Stimulated activated naive B cell treated with anti-CD40 and anti-IgM and Interleukin-4, amounts not matched to agents 10 μg/mL and 1 μg/mL and 100 μg/mL, for 72 hours (primary cell): ENCODE results near the gene RECQL5.
"Not testable (repeated sequence)": the region's sequence is repeated elsewhere in the genome, so short reads cannot be mapped to it uniquely, and the experiment has no call there.

Source experiments
- ATAC-seq, 2 donors: fragments of 150-1000 bp; cut with Tn5 transposase; replicated peaks; 2 replicates each; pipeline ENCODE4 v1.10.0; 2021; ENCODE audit warnings: moderate library complexity in 1 of 2
- DNase-seq: peaks from one replicate; pipeline ENCODE4 v3.0.0; 2021
- H3K27ac Mint-ChIP-seq: one replicate; pipeline ENCODE4 v1.8.0; 2022; ENCODE audit warnings: mild to moderate bottlenecking, mixed read lengths
- H3K27me3 Mint-ChIP-seq, 2 donors: one replicate each; pipeline ENCODE4 v1.8.0; 2022; ENCODE audit warnings: mixed read lengths in 2 of 2
- H3K36me3 Mint-ChIP-seq, 2 donors: one replicate each; pipeline ENCODE4 v1.8.0; 2022; ENCODE audit warnings: mixed read lengths in 2 of 2, mild to moderate bottlenecking in 1 of 2
- H3K4me1 Mint-ChIP-seq, 2 donors: one replicate each; pipeline ENCODE4 v1.8.0; 2022; ENCODE audit warnings: mixed read lengths in 2 of 2, mild to moderate bottlenecking in 1 of 2
- H3K4me3 Mint-ChIP-seq, 2 donors: one replicate each; pipeline ENCODE4 v1.8.0; 2022; ENCODE audit warnings: mild to moderate bottlenecking in 2 of 2, mixed read lengths in 2 of 2, moderate library complexity in 1 of 2
- H3K9me3 Mint-ChIP-seq, 2 donors: one replicate each; pipeline ENCODE4 v1.8.0; 2022; ENCODE audit warnings: mixed read lengths in 2 of 2, mild to moderate bottlenecking in 1 of 2

Gene RECQL5

GRCh38 chr17:75601057-75601987 lies 65.6 kb downstream of the RECQL5 start:
- H3K4me3 Mint-ChIP-seq: no peak overlapping the region
- no peaks in the 10 kb centered on the region for H3K9me3 Mint-ChIP-seq
- H3K27me3 Mint-ChIP-seq: no peaks in the 10 kb centered on the region
- peak; percentile 78 to 83 for ATAC-seq
- H3K27ac Mint-ChIP-seq: peak overlapping the region; percentile 42
- peaks cover 0 to 6% of the 10 kb centered on the region in 2 donors for H3K4me1 Mint-ChIP-seq
- DNase-seq: no peak
- peaks cover 0 to 8% of the 10 kb centered on the region in 2 donors for H3K36me3 Mint-ChIP-seq

- DNase-seq: no peak
- peaks cover 0 to 4% of the 10 kb centered on the region in 2 donors for H3K36me3 Mint-ChIP-seq
- H3K27ac Mint-ChIP-seq: no peak overlapping the region
- no peak overlapping the region for H3K4me3 Mint-ChIP-seq
- peaks cover under 1 to 4% of the 10 kb centered on the region in 2 donors for H3K4me1 Mint-ChIP-seq
- H3K27me3 Mint-ChIP-seq: no peaks in the 10 kb centered on the region
- ATAC-seq: no peak
- H3K9me3 Mint-ChIP-seq: no peaks in the 10 kb centered on the region
These were observed 70.5 kb downstream of the RECQL5 start for GRCh38 chr17:75596320-75597087.

GRCh38 chr17:75595920-75596313 lies 71.0 kb downstream of the RECQL5 start:
- peaks cover 6% of the 10 kb centered on the region in 2 donors for H3K4me1 Mint-ChIP-seq
- H3K4me3 Mint-ChIP-seq: no peak overlapping the region
- H3K36me3 Mint-ChIP-seq: peaks cover 0 to 3% of the 10 kb centered on the region in 2 donors
- ATAC-seq (no peak), DNase-seq (no peak)
- H3K27ac Mint-ChIP-seq: no peak overlapping the region
- no peaks in the 10 kb centered on the region for H3K9me3 Mint-ChIP-seq
- no peaks in the 10 kb centered on the region for H3K27me3 Mint-ChIP-seq

- H3K9me3 Mint-ChIP-seq: no peaks in the 10 kb centered on the region
- DNase-seq: no peak
- no peak overlapping the region for H3K27ac Mint-ChIP-seq
- H3K27me3 Mint-ChIP-seq: no peaks in the 10 kb centered on the region
- H3K4me3 Mint-ChIP-seq: no peak overlapping the region
- ATAC-seq: no peak
- H3K36me3 Mint-ChIP-seq: peaks cover 0 to 5% of the 10 kb centered on the region in 2 donors
- H3K4me1 Mint-ChIP-seq: peaks cover 8 to 12% of the 10 kb centered on the region in 2 donors
These were observed 71.6 kb downstream of the RECQL5 start for GRCh38 chr17:75595284-75595919.

GRCh38 chr17:75594499-75595283 lies 72.3 kb downstream of the RECQL5 start:
- no peak overlapping the region for H3K27ac Mint-ChIP-seq
- H3K36me3 Mint-ChIP-seq: peaks cover 0 to 5% of the 10 kb centered on the region in 2 donors
- peaks cover 8 to 19% of the 10 kb centered on the region in 2 donors for H3K4me1 Mint-ChIP-seq
- no peaks in the 10 kb centered on the region for H3K9me3 Mint-ChIP-seq
- no peak for ATAC-seq
- no peaks in the 10 kb centered on the region for H3K27me3 Mint-ChIP-seq
- H3K4me3 Mint-ChIP-seq: no peak overlapping the region
- DNase-seq: no peak

- H3K9me3 Mint-ChIP-seq, H3K4me3 Mint-ChIP-seq, ATAC-seq, DNase-seq, H3K27ac Mint-ChIP-seq, H3K36me3 Mint-ChIP-seq, H3K27me3 Mint-ChIP-seq: not testable (repeated sequence)
- H3K4me1 Mint-ChIP-seq: peaks cover 10 to 19% of the 10 kb centered on the region in 2 donors
These were observed 73.5 kb downstream of the RECQL5 start for GRCh38 chr17:75593430-75593829.

GRCh38 chr17:75592348-75593020 lies 74.5 kb downstream of the RECQL5 start:
- H3K27me3 Mint-ChIP-seq: no peaks in the 10 kb centered on the region
- H3K36me3 Mint-ChIP-seq: peaks cover 0 to 5% of the 10 kb centered on the region in 2 donors
- DNase-seq (no peak), ATAC-seq (no peak)
- peaks cover 10 to 24% of the 10 kb centered on the region in 2 donors for H3K4me1 Mint-ChIP-seq
- H3K9me3 Mint-ChIP-seq: no peaks in the 10 kb centered on the region
- H3K4me3 Mint-ChIP-seq: no peak overlapping the region
- H3K27ac Mint-ChIP-seq: no peak overlapping the region

- no peak overlapping the region for H3K4me3 Mint-ChIP-seq
- H3K27ac Mint-ChIP-seq: no peak overlapping the region
- no peak for ATAC-seq
- no peak for DNase-seq
- peaks cover 0 to 5% of the 10 kb centered on the region in 2 donors for H3K36me3 Mint-ChIP-seq
- H3K4me1 Mint-ChIP-seq: peaks cover 8 to 28% of the 10 kb centered on the region in 2 donors
- H3K27me3 Mint-ChIP-seq: no peaks in the 10 kb centered on the region
- no peaks in the 10 kb centered on the region for H3K9me3 Mint-ChIP-seq
These were observed 75.1 kb downstream of the RECQL5 start for GRCh38 chr17:75591722-75592302.

- ATAC-seq: no peak
- H3K4me1 Mint-ChIP-seq: peaks cover 8 to 28% of the 10 kb centered on the region in 2 donors
- peak overlapping the region; percentile 20 for H3K27ac Mint-ChIP-seq
- no peaks in the 10 kb centered on the region for H3K9me3 Mint-ChIP-seq
- no peak for DNase-seq
- H3K4me3 Mint-ChIP-seq: peak overlapping the region; percentile 20 to 37
- peaks cover 0 to 5% of the 10 kb centered on the region in 2 donors for H3K36me3 Mint-ChIP-seq
- H3K27me3 Mint-ChIP-seq: no peaks in the 10 kb centered on the region
These were observed 75.9 kb downstream of the RECQL5 start for GRCh38 chr17:75590849-75591721.

GRCh38 chr17:75590314-75590761 lies 76.6 kb downstream of the RECQL5 start:
- Mint-ChIP-seq H3K27me3 (no peaks in the 10 kb centered on the region), H3K27ac (no peak overlapping the region), H3K9me3 (no peaks in the 10 kb centered on the region), H3K4me1 (peaks cover 8 to 28% of the 10 kb centered on the region in 2 donors), H3K4me3 (peak overlapping the region in 1 of 2 donors; percentile 43), H3K36me3 (peaks cover 0 to 5% of the 10 kb centered on the region in 2 donors)
- DNase-seq: no peak
- no peak for ATAC-seq

GRCh38 chr17:75589919-75590303 lies 77.0 kb downstream of the RECQL5 start:
- DNase-seq (no peak), ATAC-seq (no peak)
- no peaks in the 10 kb centered on the region for H3K9me3 Mint-ChIP-seq
- no peaks in the 10 kb centered on the region for H3K27me3 Mint-ChIP-seq
- no peak overlapping the region for H3K27ac Mint-ChIP-seq
- peaks cover 8 to 28% of the 10 kb centered on the region in 2 donors for H3K4me1 Mint-ChIP-seq
- peak overlapping the region in 1 of 2 donors; percentile 84 for H3K4me3 Mint-ChIP-seq
- peaks cover 0 to 5% of the 10 kb centered on the region in 2 donors for H3K36me3 Mint-ChIP-seq
